Gastroesophageal sphincter (tissue), 4 donors: ENCODE data around the gene NEK1. TPM values are rescaled to one million over a fixed set of nuclear protein-coding genes. Genes with fewer than 3 reads are reported as not detected.
A peak's percentile ranks its signal among the peaks of the same experiment; 100 is the strongest.

Source experiments
- ATAC-seq: fragments of 150-250 bp; one replicate; pipeline ENCODE4 v1.9.1; 2016; ENCODE audit warnings: mild to moderate bottlenecking, moderate library complexity
- H3K27ac ChIP-seq, 4 donors: fragments of 200-600 bp; sonication (generic) in 3 of 4; 1 replicate in 3 of 4; 2 replicates in 1 of 4; pipeline ENCODE4 v1.5.1; 2016 to 2019
- H3K27me3 ChIP-seq: fragments of 200-600 bp; sonication (generic); one replicate; pipeline ENCODE4 v1.5.1; 2019
- H3K36me3 ChIP-seq, 2 donors: fragments of 200-600 bp; sonication (generic); one replicate each; pipeline ENCODE4 v1.5.1; 2019; ENCODE audit warnings: control low read depth in 1 of 2
- H3K4me1 ChIP-seq, 3 donors: fragments of 200-600 bp; sonication (generic); 1 replicate in 2 of 3; 2 replicates in 1 of 3; pipeline ENCODE4 v1.5.1; 2016 to 2019; ENCODE audit warnings: control low read depth in 2 of 3
- H3K4me3 ChIP-seq, 2 donors: fragments of 200-600 bp; sonication (generic); one replicate each; pipeline ENCODE4 v1.5.1; 2019; ENCODE audit warnings: mild to moderate bottlenecking in 1 of 2, moderate library complexity in 1 of 2
- H3K9me3 ChIP-seq, 3 donors: fragments of 200-600 bp; sonication (generic); one replicate each; pipeline ENCODE4 v1.5.1; 2017 to 2019; ENCODE audit warnings: control low read depth in 2 of 3
- CTCF ChIP-seq, 4 experiments: fragments of 200-600 bp in 2 of 4; fragments of 450-650 bp in 2 of 4; sonication (generic) in 1 of 4; IDR thresholded peaks; one replicate each; pipeline ENCODE4 v1.5.1; 2017 to 2019; ENCODE audit warnings: antibody characterized with exemption in 4 of 4, mild to moderate bottlenecking in 2 of 4, moderate library complexity in 2 of 4
- EP300 ChIP-seq: sonication (generic); formaldehyde crosslinking; IDR thresholded peaks from one replicate; pipeline ENCODE4 v1.6.1; 2017; ENCODE audit warnings: antibody characterized with exemption, mild to moderate bottlenecking
- POLR2A ChIP-seq, 2 donors: fragments of 450-650 bp; IDR thresholded peaks; one replicate each; pipeline ENCODE4 v1.6.1; 2017; ENCODE audit warnings: antibody characterized with exemption in 2 of 2, mild to moderate bottlenecking in 2 of 2, moderate library complexity in 1 of 2
- POLR2AphosphoS5 ChIP-seq: sonication (generic); formaldehyde crosslinking; IDR thresholded peaks from one replicate; pipeline ENCODE4 v1.6.1; 2017; ENCODE audit warnings: antibody characterized with exemption
- WGBS, 2 donors: methylation state at CpG; one replicate each; pipeline ENCODE4 v1.1.5; 2018; ENCODE audit warnings: low coverage in 1 of 2; 5-methylcytosine and 5-hydroxymethylcytosine counted together
- total RNA-seq, 4 donors: library from RNA; depleted of rRNA; stranded (reverse); fragments of >200 nt; gene quantifications; one replicate each; pipeline ENCODE4 v1.1.0, GENCODE V29; 2016

NEK1 gene
- total RNA-seq, 4 donors from 2014 or later: 9.1 to 21.4 (median 12.3) TPM

- WGBS, 2 donors: 6 to 19% methylated on average over 4 to 6 of the region's 7 CpGs
- no peak overlapping the region for H3K27ac ChIP-seq
- H3K27me3 ChIP-seq: no peaks in the 10 kb centered on the region
- ATAC-seq: no peak
- TF ChIP-seq EP300 (no peak), CTCF (IDR thresholded peaks at IDR 0.05) (peak; percentile 19 to 59 (median 46))
- H3K4me3 ChIP-seq: no peak overlapping the region
- H3K36me3 ChIP-seq: peaks cover 0 to 11% of the 10 kb centered on the region in 2 donors
- H3K9me3 ChIP-seq: peaks cover 0 to 6% (median 0%) of the 10 kb centered on the region in 3 donors
- H3K4me1 ChIP-seq: no peaks in the 10 kb centered on the region
These were observed 126.3 kb downstream of the NEK1 start for GRCh38 chr4:169485791-169486742.

GRCh38 chr4:169485086-169485485 lies 127.3 kb downstream of the NEK1 start:
- H3K36me3 ChIP-seq: peaks cover 0 to 7% of the 10 kb centered on the region in 2 donors
- no peak for ATAC-seq
- no peaks in the 10 kb centered on the region for H3K27me3 ChIP-seq
- H3K9me3 ChIP-seq: no peaks in the 10 kb centered on the region
- H3K4me1 ChIP-seq: no peaks in the 10 kb centered on the region
- H3K27ac ChIP-seq: no peak overlapping the region
- no peak overlapping the region for H3K4me3 ChIP-seq
- TF ChIP-seq POLR2A (IDR thresholded peaks at IDR 0.05) (no peak), POLR2AphosphoS5 (no peak), CTCF (IDR thresholded peaks at IDR 0.05) (no peak)

GRCh38 chr4:169484485-169484884 lies 127.9 kb downstream of the NEK1 start:
- Histone ChIP-seq H3K4me3 (no peak overlapping the region), H3K36me3 (peaks cover 0 to 8% of the 10 kb centered on the region in 2 donors), H3K27ac (no peak overlapping the region), H3K27me3 (no peaks in the 10 kb centered on the region), H3K4me1 (no peaks in the 10 kb centered on the region), H3K9me3 (no peaks in the 10 kb centered on the region)
- TF ChIP-seq POLR2AphosphoS5 (no peak), EP300 (no peak), POLR2A (IDR thresholded peaks at IDR 0.05) (no peak), CTCF (IDR thresholded peaks at IDR 0.05) (no peak)
- WGBS, 2 donors: 68 to 71% methylated on average over 3 of the region's 3 CpGs
- no peak for ATAC-seq

DNA sequence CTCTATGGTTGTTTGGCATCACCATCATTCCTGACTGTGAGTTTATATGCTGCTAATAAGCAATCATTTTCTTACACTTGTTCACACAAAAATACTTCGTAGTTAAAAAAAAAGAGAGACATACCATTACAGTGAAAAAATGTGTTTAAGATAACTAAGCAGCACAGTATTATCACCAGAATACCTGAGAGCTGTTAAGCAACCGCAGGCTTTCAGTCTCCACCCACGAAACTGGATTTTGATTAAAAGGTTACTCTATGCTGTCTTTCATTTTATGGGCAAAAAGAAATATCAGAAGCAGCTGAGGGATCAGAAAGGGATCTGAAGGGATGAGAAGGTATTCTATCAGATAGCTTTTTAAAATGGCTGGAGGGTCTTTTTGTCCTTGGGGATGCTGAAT lies 148.3 kb downstream of the NEK1 start:
- no peaks in the 10 kb centered on the region for H3K27me3 ChIP-seq
- no peak overlapping the region for H3K27ac ChIP-seq
- H3K36me3 ChIP-seq: peaks cover 0 to 43% of the 10 kb centered on the region in 2 donors
- H3K4me1 ChIP-seq: no peaks in the 10 kb centered on the region
- H3K4me3 ChIP-seq: no peak overlapping the region
- ATAC-seq: no peak
- TF ChIP-seq POLR2A (IDR thresholded peaks at IDR 0.05) (no peak), CTCF (IDR thresholded peaks at IDR 0.05) (no peak), EP300 (no peak), POLR2AphosphoS5 (no peak)
- H3K9me3 ChIP-seq: no peaks in the 10 kb centered on the region
- 79 to 100% methylated on average over 1 to 3 of the region's 3 CpGs for WGBS, 2 donors

- Histone ChIP-seq H3K9me3 (no peaks in the 10 kb centered on the region), H3K4me3 (no peak overlapping the region), H3K4me1 (no peaks in the 10 kb centered on the region), H3K36me3 (peaks cover 0 to 46% of the 10 kb centered on the region in 2 donors), H3K27me3 (no peaks in the 10 kb centered on the region), H3K27ac (no peak overlapping the region)
- WGBS, 2 donors: 88 to 97% methylated on average over 5 to 7 of the region's 7 CpGs
- no peak for ATAC-seq
- TF ChIP-seq CTCF (IDR thresholded peaks at IDR 0.05) (no peak), POLR2AphosphoS5 (no peak), POLR2A (IDR thresholded peaks at IDR 0.05) (no peak), EP300 (no peak)
These were observed 152.3 kb downstream of the NEK1 start for GRCh38 chr4:169460081-169460480.
